Measurements from ENCODE around the gene WT1.

WT1 gene

DNA sequence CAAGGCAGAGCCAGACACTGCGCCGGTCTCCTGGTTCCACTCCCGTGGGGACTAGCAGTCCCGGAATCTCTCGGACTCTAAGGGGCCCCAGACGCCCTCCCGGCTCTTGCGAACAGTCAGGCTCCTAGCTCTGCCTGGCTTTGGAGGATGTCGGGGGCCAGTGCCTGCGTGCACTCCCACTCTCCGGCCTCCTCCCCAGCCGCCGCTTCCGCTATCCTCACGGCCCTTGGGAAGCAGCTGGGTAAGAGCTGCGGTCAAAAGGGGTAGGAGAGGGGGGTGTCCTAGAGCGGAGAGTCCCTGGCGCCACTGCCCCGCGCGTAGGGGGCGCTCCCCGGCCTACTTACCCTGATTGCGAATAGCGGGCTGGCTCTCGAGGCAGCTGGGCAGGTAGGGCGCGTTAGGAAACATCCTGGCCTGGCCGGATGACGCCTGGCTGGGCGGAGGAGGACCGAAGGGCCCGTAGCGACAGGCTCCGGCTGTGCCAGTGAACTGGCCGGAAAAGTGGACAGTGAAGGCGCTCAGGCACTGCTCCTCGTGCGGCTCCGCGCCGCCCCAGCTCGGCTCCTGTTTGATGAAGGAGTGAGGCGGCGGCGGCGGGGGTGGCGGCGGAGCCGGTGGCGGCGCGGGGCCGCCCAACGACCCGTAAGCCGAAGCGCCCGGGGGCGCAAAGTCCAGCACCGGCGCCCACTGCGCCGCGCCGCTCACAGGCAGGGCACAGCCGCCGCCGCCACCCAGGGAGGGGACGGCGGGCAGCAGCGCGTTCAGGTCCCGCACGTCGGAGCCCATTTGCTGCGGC, 785 bp downstream of the WT1 start:
- DNase-seq (ENCODE audit: insufficient read length, low spot score), result peak; percentile 70
- TF ChIP-seq POLR2A (IDR thresholded peaks at IDR 0.05; ENCODE audit: low read depth, low read length), result no peak
- no peak for FAIRE-seq

DNA sequence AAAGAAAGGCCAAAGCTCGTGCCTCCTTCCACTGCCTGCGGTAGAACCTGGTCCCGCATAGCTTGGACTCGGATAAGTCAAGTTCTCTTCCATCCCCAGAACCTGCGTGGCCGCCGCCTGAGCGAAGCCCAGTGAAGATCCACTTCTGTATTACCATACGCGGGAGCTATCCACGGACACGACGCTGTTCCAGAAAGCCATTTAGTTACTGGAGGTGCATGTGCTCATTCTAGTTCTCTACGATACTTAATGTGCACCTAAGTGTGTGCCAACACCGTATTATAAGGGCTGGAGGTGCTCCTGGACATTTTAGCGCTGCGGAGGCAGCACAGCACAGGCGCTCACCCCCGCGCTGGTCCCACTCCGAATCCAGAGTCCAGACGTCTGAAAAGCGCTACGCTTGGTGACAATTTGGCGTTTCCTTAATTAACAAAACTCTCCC, 1.4 kb downstream of the WT1 start:
- TF ChIP-seq POLR2A (IDR thresholded peaks at IDR 0.05; ENCODE audit: low read depth, low read length), result no peak
- no peak for DNase-seq (ENCODE audit: insufficient read length, low spot score)
- FAIRE-seq, result no peak

DNA sequence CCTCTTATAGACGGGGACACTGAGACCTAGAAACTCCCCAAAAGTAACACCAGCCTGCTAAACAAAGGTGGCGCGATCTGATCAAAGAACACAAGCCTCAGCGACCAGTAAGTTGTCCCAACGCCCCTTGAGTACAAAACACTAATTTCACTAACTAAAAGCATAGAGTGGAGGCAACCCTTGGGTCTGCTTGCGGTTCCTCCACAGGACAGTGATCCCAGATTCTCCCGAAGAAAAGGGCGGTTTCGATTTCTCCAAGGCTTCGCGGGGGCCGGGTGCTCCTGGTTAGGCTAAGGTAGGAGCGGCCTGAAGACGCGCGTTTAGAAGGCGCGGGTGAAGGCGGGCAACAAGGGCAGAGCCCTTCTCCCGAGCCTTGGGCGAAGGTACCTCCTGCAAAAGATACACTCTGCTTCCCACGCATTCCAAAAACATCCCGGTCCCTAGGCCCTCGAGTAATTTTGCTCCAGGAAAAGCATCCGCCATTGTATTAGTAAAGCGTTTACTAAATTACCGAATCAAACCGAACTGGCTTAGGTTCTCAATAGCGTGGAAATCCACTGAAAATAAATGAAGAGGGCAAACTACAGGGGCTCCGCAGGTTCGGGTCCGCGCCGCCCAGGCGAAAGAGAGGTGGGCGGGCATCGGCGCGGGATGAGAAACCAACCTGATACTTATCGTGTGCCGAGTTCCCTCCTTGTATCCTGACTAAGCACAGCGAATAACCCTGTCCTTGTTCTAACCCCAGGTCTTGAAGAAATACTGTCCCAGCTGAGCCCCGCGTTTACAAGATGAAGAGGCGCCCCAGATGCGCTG, 2.0 kb downstream of the WT1 start:
- FAIRE-seq (no peak), DNase-seq (ENCODE audit: insufficient read length, low spot score) (no peak)
- TF ChIP-seq POLR2A (IDR thresholded peaks at IDR 0.05; ENCODE audit: low read depth, low read length), result no peak

DNA sequence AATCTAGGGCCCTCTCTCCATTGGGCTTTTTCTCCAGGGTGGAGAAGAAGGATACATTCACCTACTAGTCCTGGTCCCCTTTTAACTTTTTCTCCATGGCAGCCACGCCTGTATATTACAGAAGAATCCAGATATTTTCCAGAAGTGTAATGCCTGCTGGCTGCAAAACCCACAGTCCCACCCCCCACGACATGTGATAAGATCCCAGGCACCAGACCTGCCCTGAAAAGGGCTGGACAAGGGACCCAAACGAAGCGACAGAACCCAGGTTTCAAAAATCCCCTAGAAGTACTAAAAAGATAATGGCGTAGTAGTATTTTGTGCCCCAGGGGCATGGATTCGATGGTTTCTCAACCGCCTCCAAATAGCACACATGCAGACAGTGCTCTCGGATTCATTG, 2.8 kb downstream of the WT1 start:
- DNase-seq (ENCODE audit: insufficient read length, low spot score), result no peak
- FAIRE-seq, result no peak
- TF ChIP-seq POLR2A (IDR thresholded peaks at IDR 0.05; ENCODE audit: low read depth, low read length), result no peak

DNA sequence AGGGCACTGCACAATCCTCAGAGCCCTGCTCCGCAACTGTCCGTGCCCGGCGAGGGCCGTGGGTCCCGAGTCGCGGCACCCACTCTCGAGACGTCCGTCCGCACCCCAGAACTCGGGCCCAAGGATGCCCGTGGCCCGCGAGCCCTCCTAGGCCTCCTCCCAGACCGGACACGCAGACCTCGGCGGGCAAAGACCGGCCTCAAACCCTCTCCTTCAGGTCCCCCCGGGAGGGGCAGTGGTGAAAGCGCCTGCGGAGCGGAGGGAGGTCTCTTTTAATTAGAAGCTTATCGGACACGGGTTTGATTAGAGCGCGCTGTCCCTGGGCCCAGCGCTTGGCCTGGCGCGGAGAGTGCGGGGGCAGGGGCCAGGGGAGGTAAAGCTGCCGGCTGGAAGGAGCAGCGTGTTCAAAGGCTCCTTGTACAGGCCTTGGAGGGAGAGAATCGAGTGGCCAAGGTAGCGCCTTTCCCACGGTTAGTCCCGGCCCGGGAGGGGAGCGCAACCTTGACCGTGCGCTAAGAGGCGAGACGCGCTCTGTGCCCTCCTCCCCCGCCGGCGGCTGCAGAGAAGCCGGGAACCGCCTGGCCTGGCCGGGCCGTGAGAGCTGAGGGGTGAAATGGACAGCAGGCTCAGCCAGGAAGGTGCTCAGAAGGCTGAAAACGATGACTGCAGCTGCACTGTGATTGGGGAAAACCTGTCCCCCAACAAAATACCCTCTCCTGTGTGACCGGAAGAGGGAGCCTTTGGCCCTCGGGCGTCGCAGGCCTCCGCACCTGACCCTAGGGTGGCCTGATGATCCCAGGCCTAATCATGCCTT, 4.6 kb downstream of the WT1 start:
- no peak for TF ChIP-seq POLR2A (IDR thresholded peaks at IDR 0.05; ENCODE audit: low read depth, low read length)
- DNase-seq (ENCODE audit: insufficient read length, low spot score) (no peak), FAIRE-seq (no peak)

DNA sequence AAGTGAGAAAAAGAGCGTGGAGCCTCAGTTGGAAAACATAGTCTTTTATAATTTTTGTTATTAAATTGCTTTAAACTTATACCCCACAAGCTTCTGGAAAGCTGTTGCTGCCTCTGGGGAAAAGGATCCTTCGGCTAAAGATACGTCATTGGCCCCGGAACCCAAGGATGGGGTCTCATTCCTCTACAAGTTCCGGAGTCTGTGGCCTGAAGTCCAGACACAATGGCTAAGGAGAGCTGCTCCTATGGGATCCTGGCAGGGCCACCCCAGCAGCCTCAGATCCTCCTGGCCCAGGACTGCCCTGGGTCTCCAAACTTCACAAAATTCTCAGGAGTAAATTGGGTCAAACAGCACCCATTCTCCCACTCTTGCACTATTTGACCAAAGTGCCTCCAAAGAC, 5.9 kb downstream of the WT1 start:
- no peak for FAIRE-seq
- no peak for DNase-seq (ENCODE audit: insufficient read length, low spot score)
- no peak for TF ChIP-seq POLR2A (IDR thresholded peaks at IDR 0.05; ENCODE audit: low read depth, low read length)

DNA sequence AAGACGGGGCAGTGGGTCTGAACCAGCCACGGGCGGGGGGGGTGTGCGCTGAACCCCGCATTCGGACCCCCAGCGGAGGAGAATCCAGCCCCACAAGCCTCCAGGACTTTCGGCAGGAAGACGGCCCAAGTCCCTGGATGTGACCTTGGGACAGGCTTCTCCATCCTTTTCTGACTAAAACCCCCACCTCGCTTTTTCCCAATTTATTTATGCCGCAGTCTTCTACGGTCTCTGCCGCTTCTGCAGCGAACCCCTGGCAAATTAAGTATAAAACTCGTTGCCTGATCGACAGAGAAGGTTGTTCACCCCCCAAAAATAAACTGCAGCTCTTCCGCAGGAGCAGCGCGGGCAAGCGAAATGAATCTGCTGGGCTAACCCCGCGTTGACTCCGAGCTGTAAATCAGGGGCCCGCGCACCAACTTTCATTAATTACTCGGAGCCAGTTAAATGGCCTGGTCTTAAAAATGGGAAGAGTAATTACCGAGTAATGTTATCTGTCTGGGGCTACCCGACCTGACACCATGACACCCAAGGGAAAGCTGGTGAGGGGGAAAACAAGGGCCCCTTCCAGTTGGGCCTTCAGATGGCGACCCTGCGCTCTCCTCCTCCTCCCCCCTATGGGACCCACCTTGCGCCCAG, 6.6 kb downstream of the WT1 start:
- no peak for TF ChIP-seq POLR2A (IDR thresholded peaks at IDR 0.05; ENCODE audit: low read depth, low read length)
- DNase-seq (ENCODE audit: insufficient read length, low spot score) (no peak), FAIRE-seq (no peak)

DNA sequence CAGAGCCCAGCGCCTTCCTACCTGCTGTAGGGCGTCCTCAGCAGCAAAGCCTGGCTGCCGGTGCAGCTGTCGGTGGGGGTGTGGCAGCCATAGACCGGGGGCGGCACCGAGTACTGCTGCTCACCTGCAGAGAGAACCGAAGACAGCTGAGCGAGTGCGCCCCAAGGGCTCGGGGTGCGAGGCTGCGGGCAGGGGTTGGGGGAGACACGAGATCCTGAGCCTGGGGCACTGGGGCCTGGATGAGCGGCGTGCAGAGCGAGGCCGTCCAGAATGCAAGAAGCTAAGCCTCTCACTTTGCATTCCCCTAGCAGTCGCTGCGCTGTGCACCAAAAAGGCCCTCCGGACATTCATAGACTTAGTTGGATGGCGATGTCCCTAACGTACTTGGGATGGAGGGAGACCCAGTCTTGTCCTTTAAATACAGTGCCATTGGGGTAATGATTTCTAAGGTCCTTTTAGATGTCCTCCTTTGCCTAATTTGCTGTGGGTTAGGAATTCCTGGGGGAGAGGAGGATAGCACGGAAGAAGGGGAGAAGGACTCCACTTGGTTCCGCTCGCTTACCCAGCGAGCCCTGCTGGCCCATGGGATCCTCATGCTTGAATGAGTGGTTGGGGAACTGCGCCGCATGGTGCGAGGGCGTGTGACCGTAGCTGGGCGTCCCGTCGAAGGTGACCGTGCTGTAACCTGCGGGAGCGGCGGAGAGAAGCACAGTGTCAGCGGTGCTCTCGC, 7.2 kb downstream of the WT1 start:
- DNase-seq (ENCODE audit: insufficient read length, low spot score) (no peak), FAIRE-seq (no peak)
- no peak for TF ChIP-seq POLR2A (IDR thresholded peaks at IDR 0.05; ENCODE audit: low read depth, low read length)

DNA sequence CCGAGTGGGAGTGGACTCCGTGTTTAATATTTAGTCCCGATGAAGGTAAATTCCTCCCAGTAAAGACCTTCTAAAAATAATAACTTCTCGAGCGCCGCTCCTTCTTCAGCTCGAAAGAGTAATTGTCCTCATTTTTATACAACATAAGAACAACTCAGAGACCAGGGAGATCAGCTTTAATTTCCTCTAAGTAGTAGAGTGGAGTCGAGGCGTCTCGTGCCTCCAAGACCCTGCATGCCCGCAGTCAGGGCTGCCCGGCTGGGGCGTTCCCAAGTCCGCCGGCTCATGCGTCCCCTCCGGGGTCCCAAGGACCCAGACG, 7.8 kb downstream of the WT1 start:
- no peak for FAIRE-seq
- DNase-seq (ENCODE audit: insufficient read length, low spot score), result no peak
- TF ChIP-seq POLR2A (IDR thresholded peaks at IDR 0.05; ENCODE audit: low read depth, low read length), result no peak

DNA sequence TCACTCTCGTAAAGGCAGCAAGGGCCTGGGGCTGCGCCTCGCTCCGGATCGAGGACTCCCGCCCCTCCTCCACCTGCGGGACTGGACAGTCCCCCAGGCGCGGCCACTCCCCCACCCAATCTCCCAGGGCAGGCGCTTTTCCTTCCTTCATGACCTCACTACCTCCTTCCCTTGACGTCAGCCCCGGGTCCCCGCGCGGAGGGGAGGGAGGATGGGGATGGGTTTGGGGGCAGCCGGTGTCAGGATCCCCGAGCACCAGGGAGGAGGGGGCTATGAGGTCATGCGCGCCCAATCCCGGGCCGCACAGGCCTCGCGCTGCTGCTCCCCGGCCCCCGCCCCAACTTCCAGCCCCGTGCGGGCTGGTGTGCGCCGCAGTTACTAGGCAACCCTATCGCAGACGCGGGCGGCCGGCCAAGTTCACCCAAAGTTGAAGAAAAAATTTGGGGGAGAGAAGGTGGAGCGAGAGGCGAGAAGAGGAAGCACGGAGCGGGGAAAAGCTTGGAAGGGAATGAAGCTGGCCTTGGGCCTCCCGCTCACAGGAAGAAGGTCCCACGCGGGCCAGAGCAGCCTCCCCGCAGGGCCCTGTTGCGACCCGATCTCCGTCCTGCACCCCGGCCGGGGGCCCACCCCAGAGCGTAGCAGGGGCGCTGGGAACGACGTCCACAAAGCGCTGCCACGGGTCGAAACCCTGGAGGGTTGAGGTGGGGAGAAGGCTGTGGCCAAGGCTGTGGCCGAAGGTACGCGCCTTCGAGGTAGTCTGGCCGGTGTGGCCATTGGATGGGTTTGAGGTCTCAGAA, 8.3 kb downstream of the WT1 start:
- FAIRE-seq (no peak), DNase-seq (ENCODE audit: insufficient read length, low spot score) (no peak)
- TF ChIP-seq POLR2A (IDR thresholded peaks at IDR 0.05; ENCODE audit: low read depth, low read length), result no peak

DNA sequence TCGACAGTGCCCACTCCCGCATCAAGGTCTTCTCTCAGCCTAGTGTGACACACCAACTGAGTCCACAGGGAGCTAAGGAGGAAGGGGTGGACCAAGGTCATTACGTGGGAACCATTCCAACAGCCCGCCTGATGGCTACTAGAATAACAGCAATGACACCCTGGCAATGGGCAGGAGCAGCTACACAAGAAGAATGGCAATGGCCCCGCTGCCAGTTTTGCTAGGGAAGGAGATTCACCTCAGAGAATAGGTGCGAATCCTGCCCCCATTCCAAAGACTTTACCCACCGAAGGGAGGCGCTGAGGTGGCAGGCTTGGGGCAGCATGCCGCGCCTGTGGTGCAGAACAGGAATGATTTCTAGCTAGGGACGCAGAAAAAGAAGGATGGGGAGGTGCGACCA, 9.1 kb downstream of the WT1 start:
- DNase-seq (ENCODE audit: insufficient read length, low spot score) (no peak), FAIRE-seq (no peak)
- TF ChIP-seq POLR2A (IDR thresholded peaks at IDR 0.05; ENCODE audit: low read depth, low read length), result no peak

DNA sequence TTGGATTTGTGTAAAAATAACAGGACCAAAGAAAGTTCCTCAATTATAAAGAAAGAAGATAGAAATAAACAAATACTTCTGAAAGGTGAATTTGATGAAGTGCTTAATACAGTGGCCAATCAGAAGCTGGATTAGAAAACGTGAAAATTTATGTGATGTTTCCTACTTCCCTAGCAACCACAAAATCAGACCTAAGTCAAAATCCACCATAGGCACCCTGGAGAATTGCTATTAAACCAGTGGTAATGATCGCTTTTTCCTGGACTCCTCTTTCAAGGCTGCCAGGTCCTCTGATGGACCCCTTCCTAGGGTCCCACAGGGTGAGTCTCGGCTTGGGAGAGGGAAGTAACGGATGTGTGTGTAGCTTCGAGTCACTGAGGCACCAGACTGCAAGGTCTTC, 9.6 kb downstream of the WT1 start:
- TF ChIP-seq POLR2A (IDR thresholded peaks at IDR 0.05; ENCODE audit: low read depth, low read length), result no peak
- FAIRE-seq, result no peak
- DNase-seq (ENCODE audit: insufficient read length, low spot score), result no peak

All from H54 (cell line).